Calu3 (cell line): Measurements from ENCODE around the gene CTNND2. TPM values are rescaled to one million over a fixed set of nuclear protein-coding genes. Genes with fewer than 3 reads are reported as not detected.

Experiments used
- BruUV-seq: library from RNA; stranded (reverse); fragments of 400-500 nt; replicated peaks from 2 replicates; lab custom pipeline; 2021; lab: Mats Ljungman, UMichigan
- CTCF ChIA-PET: fragments of 300-600 bp; sonication (Branson Sonifier 250); formaldehyde crosslinking; loops from one replicate; lab custom pipeline; 2022; ENCODE audit warnings: antibody characterized with exemption; lab: Charles Lee
- DNase-seq: peaks from one replicate; pipeline ENCODE4 v3.0.0; 2022
- H3K27ac Mint-ChIP-seq: one replicate; pipeline ENCODE4 v1.8.0; 2022; ENCODE audit warnings: mixed read lengths; ENCODE audit not compliant: unreplicated experiment
- H3K27me3 Mint-ChIP-seq: one replicate; pipeline ENCODE4 v1.8.0; 2022; ENCODE audit warnings: mixed read lengths; ENCODE audit not compliant: unreplicated experiment
- H3K36me3 Mint-ChIP-seq: one replicate; pipeline ENCODE4 v1.8.0; 2022; ENCODE audit warnings: mild to moderate bottlenecking, moderate library complexity, mixed read lengths; ENCODE audit not compliant: insufficient read depth, unreplicated experiment
- H3K4me1 Mint-ChIP-seq: one replicate; pipeline ENCODE4 v1.8.0; 2022; ENCODE audit warnings: mild to moderate bottlenecking, low read depth, mixed read lengths; ENCODE audit not compliant: unreplicated experiment
- H3K4me3 Mint-ChIP-seq: one replicate; pipeline ENCODE4 v1.8.0; 2022; ENCODE audit warnings: mild to moderate bottlenecking, low read depth, moderate library complexity, mixed read lengths; ENCODE audit not compliant: unreplicated experiment
- H3K9me3 Mint-ChIP-seq: one replicate; pipeline ENCODE4 v1.8.0; 2022; ENCODE audit warnings: low read depth, mixed read lengths; ENCODE audit not compliant: unreplicated experiment
- intact Hi-C: fragments of 100-400 bp; cut with micrococcal nuclease; formaldehyde crosslinking; loops from one replicate; pipeline ENCODE4 v1.10.0; 2022; ENCODE audit not compliant: unreplicated experiment
- total RNA-seq: library from RNA; stranded (reverse); gene quantifications from 2 replicates; pipeline ENCODE4 v1.2.3, GENCODE V29; 2022
- TF ChIP-seq, protein P1 (sequence below): fragments of 200-600 bp; IDR thresholded peaks from one replicate; pipeline ENCODE4 v1.8.0; 2022; ENCODE audit warnings: antibody characterized with exemption; ENCODE audit not compliant: unreplicated experiment

CTNND2 gene
- total RNA-seq, 1 experiment from 2014 or later, result 19.6 TPM

DNA sequence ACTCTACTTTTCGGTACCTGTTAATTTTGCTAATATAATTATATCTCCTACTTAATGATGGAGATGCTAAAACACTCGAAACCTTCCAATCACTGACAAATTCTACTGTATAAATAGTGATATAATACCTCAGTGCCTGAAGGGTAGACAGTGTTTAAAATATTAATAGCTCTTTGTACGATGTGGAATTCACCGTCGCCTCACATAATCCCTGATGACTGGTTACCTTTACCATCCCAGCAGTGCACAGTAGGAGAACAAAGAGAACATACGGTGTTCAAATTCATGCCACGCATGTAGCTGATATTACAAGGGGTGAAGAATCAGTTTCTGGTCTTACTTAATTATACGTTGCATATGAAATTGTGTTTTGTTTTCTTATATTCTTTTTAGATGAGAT, 506.7 kb downstream of the CTNND2 start:
- no peak overlapping the region for H3K4me3 Mint-ChIP-seq
- TF ChIP-seq, protein P1, sequence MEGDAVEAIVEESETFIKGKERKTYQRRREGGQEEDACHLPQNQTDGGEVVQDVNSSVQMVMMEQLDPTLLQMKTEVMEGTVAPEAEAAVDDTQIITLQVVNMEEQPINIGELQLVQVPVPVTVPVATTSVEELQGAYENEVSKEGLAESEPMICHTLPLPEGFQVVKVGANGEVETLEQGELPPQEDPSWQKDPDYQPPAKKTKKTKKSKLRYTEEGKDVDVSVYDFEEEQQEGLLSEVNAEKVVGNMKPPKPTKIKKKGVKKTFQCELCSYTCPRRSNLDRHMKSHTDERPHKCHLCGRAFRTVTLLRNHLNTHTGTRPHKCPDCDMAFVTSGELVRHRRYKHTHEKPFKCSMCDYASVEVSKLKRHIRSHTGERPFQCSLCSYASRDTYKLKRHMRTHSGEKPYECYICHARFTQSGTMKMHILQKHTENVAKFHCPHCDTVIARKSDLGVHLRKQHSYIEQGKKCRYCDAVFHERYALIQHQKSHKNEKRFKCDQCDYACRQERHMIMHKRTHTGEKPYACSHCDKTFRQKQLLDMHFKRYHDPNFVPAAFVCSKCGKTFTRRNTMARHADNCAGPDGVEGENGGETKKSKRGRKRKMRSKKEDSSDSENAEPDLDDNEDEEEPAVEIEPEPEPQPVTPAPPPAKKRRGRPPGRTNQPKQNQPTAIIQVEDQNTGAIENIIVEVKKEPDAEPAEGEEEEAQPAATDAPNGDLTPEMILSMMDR, result no peak

DNA sequence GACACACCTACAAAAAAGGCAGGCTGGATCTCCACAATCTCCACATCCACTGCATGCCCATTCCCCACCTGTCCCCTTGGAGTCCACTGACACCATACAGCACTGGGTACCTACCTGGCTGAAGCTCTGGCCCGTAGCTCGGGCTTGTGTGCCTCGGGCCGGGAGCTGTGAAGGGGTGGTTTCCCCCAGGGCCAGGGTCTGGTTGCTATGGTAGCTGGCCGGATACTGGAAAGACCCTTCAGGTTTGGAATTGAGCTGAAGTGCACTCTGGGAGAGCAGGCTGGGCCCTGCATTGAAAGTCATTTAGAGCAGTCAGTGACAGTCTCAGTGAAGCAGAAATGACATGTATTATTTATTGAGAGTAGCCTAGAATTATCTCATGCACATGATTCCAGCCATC, 507.3 kb downstream of the CTNND2 start:
- Mint-ChIP-seq H3K36me3 (no peaks in the 10 kb centered on the region), H3K9me3 (no peaks in the 10 kb centered on the region), H3K27me3 (no peaks in the 10 kb centered on the region), H3K4me1 (no peaks in the 10 kb centered on the region), H3K27ac (no peak overlapping the region), H3K4me3 (no peak overlapping the region)
- no TSS peak for BruUV-seq
- no peak for DNase-seq
- intact Hi-C loops, result no loop called here
- TF ChIP-seq, protein P1, result no peak
- CTCF ChIA-PET, result no interaction called here

More for the DNA sequence above, 506.7 kb downstream of the CTNND2 start:
- CTCF ChIA-PET, result no interaction called here
- Mint-ChIP-seq H3K27me3 (no peaks in the 10 kb centered on the region), H3K9me3 (no peaks in the 10 kb centered on the region), H3K4me1 (no peaks in the 10 kb centered on the region), H3K36me3 (no peaks in the 10 kb centered on the region), H3K27ac (no peak overlapping the region)
- intact Hi-C loops, result no loop called here
- no peak for DNase-seq
- no TSS peak for BruUV-seq

DNA sequence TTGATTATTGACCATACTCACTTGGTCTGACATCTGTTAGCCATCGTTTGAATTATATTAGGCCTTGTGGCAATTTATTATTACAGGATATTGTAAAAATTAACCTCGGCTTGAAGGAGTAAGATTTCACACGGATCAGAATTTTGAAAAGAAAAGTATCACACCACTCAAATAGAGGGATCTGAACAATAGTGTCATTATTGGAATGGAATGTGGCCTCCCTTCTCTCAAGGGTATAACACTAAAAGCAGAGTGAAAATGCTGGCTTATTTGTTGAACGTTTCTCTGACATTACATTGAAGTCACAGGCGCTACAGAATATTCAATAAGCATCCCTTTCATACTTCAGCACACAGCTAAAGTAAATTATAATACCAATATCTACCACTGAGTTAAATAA, 509.3 kb downstream of the CTNND2 start:
- DNase-seq, result no peak
- Mint-ChIP-seq H3K36me3 (peaks cover 4% of the 10 kb centered on the region), H3K4me3 (no peak overlapping the region), H3K27me3 (no peaks in the 10 kb centered on the region), H3K9me3 (no peaks in the 10 kb centered on the region), H3K27ac (no peak overlapping the region), H3K4me1 (no peaks in the 10 kb centered on the region)
- TF ChIP-seq, protein P1, result no peak
- CTCF ChIA-PET, result no interaction called here
- intact Hi-C loops, result no loop called here
- BruUV-seq, result no TSS peak

DNA sequence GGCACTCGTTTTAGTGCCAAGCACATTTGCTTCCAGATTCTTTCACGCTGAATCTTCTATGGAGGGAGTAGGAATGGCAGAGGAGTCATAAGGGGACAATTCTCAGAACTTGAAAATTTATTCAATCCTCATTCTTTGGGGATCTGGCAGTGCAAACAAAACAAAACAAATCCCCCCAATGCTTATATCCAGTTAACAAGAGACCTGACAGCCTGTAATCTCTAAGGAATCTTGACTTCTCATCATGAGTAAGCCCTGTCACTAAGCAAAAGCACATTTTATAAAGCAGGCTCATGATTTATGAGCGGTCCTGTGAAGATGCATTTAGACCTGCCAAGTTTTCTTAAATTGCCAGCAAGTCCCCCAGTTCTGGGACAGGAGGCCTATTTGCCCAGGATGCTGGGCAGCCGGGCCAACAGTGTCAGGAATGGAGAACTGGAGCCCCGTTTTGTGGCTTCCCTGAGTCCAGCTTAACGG, 513.9 kb downstream of the CTNND2 start:
- H3K4me1 Mint-ChIP-seq, result no peaks in the 10 kb centered on the region

More for the DNA sequence above, 513.9 kb downstream of the CTNND2 start:
- no peak for DNase-seq
- TF ChIP-seq, protein P1, result no peak
- H3K27me3 Mint-ChIP-seq, result no peaks in the 10 kb centered on the region
- intact Hi-C loops, result no loop called here
- H3K27ac Mint-ChIP-seq, result no peak overlapping the region
- no peak overlapping the region for H3K4me3 Mint-ChIP-seq
- H3K36me3 Mint-ChIP-seq, result peaks cover 4% of the 10 kb centered on the region
- no TSS peak for BruUV-seq
- no peaks in the 10 kb centered on the region for H3K9me3 Mint-ChIP-seq
- CTCF ChIA-PET, result no interaction called here
